GM03348 (cell line): ENCODE measurements around the gene DNAJC1.

Source experiments
- DNase-seq: peaks from one replicate; pipeline ENCODE4 v3.0.0; 2012; ENCODE audit warnings: low spot score

DNAJC1 gene

DNA sequence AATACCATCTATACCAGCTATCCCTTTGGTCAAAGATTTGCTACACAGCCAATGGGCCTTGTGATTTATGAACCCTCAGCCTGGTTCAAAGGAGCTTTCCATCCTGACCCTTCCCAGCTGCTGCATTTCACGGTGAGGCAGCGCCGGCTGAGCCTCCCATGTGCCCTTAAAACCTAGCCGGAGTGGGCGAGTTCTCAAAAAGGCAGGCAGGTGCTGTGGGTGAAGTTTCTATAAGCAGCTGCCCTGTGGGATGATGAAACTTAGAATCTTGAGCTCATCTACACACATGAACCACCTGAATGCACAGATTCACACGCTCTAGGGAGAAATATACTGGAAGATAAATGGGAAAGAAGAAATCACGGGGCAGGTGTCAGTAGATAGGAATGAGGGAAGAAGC lies 244.8 kb downstream of the DNAJC1 start:
- DNase-seq: no peak

DNA sequence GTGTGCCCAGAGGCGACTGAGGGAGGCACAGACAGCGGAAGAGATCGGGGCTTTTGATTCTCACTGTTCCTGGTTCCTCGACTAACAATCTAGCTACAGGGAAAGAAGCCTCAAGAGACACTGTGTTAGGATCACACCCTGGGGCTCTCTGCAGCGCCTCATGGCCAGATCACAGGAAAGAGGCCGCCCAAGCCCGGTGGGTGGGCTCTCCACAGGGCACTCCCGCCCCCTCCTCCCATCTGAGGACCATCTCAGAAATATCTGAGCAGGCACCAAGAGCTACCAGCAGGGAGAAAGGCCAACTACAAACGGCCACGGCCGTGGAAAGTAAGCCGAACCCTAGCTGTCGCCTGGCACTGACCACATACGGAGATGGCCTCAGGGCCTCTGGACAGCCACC lies 245.3 kb downstream of the DNAJC1 start:
- no peak for DNase-seq

DNA sequence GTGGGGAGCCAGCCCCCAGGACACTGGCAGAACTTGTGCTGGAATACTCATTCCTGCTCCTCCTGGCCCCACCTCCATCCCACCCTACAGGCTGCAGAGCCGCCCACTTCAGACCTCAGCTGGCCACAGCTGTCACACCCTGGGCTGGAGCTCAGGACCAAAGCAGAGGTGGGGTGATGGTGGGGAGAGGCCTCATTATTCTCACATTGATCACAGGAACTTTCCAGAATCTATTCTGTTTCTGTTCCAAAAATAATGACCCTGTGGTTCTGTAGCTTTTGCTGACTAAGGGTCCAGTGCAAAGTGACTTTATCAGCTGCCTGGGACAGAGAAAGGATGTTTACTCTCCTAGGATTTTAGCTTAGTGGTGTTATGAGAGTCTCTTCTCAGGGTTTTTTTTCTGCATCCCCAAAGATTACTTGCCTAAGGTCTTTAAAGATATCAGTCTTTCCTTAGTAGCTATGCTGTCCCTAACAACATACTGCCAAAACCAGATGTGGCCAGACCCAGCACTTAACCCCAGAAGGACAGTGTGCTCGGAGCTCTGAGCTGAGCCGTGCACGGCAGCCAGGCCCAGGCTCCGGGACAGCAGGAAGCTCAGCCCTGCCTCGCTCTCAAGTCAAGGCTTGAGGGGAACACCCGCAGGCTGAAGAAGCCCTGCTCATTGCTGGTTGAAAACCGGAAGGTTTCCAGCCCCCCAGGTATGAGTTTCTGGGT lies 246.2 kb downstream of the DNAJC1 start:
- DNase-seq: no peak

DNA sequence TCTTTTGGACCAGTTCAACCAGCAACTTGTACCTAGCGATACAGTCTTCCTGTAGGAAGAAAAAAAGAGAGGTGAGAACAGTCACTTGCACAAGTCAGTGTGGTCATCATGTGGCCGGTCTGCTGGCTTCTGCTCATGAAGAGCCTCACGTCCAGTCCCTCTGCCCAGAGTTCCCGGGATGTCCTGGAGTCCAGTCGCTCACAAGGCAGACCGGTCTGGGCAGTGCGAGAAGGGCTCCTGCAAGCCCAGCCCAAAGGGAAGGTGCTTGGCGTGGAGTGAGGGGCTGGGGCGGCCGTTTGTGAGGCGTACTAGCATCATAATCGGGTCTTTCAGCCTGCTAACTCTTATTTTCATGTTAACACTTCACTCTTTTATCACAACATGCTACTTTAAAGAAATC lies 246.8 kb downstream of the DNAJC1 start:
- no peak for DNase-seq

DNA sequence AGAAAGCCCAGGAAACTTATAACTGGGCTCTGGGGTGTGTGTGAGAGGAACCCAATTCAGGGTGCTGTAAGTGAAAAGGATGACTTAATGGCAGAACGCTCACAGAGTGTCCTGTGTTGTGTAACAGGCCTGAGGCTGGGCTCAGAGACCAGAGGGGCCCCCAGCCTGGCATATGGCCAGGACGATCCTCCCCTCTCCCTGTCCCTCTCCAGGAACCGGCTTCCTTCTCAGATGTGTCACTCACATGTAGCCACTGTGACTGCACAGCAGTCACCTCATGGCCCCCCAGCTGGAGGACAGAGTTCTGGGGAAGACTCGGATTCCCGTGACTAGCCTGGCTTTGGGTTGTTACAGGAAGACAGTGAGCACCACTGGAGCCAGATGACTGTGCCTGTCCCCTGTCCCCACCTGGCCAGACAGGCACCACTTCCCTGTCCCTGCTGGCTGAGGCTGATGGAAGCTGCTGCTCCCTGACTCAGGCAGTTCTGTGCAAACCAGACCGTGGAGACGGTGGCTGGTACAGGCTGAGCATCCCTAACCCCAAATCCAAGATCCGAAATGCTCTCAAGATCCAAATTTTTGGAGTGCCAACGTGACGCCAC lies 249.0 kb downstream of the DNAJC1 start:
- DNase-seq: no peak

DNA sequence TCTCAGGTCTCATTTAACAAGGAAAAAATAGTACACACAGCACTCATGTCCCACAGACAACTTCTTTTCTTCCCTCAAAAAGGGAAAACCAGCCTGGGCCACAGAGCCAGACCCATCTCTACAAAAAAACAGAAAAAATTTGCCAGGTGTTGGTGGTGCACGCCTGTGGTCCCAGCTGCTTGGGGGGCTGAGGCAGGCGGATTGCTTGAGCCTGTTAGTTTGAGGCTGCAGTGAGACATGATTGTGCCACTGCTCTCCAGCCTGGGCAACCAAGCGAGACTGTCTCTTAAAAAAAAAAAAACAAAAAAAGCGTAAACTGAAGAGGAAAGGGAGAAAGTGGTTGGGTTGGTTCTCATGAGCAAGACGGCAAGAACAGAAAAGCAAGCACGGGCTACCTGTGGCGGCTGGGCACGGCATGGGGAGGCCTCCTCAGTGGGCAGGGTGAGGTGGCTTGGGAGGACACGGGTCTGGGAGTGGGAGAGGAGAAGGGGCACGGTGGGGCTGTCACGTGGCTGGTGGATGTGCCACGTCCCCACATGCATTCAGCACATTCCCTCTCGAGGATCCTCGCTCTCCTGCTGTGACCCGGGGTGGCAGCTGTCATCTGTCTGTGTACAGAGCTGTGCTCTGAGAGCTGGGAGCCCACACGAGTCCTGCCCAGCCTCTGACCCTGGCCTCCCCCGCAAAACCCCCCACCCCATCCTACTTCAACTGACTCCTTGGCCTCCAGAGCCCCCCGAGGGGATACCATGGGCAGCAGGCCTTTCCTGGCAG lies 249.8 kb downstream of the DNAJC1 start:
- no peak for DNase-seq

DNA sequence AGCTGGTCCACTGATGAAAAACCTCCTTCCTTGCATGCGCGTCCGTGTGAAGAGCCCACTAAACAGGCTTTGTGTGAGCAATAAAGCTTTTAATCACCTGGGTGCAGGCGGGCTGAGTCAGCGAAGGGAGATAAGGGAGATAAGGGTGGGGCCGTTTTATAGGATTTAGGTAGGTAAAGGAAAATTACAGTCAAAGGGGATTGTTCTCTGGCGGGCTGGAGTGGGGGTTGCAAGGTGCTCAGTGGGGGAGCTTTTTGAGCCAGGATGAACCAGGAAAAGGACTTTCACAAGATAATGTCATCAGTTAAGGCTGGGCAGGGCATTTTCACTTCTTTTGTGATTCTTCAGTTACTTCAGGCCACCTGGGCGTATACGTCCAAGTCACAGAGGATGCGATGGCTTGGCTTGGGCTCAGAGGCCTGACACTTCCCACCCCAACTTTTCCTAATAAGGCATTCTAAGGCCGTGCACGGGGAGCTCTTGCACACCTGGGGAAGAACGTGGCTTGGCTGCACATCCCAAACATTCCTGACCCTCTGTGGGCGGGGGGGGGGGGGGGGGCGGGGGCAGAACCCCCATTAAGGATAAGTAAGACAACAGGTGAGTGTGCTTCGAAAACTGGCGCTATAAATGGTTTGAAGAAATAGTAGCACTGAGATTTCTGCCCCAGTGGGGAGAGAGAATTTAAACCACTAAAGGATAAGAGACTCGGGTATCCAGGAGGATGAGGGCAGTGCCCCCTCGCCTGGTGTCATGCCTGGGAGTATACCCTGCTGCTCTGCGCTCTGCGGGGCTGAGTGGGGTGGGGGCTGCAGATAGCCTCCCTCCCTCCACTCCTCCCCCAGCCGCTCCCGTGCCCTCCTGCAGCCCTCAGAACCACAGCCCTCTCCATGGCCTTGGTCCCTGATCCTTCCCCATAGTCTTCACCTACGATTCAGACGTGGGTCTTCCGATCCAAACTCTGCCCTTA lies 251.9 kb downstream of the DNAJC1 start:
- DNase-seq: no peak

DNA sequence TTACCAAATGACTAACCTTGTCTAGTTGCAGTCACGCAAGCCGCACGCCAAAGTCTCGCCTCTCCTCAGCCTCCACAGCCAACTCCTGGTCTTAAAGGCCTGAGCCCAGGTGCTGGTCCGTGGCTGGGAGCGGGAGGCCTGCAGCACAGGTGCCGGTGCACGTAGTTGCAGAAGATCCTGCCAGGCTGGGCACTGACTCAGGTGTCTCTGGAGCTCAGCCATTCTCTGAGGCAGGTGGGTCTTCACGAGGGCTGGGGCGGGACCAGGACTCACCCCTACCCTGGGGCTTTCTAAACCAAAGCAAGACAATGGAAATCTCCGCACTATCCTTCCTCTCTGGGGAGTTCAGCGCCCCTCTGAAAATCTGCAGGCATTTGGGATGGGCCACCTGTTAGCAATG lies 253.1 kb downstream of the DNAJC1 start:
- DNase-seq: no peak

DNA sequence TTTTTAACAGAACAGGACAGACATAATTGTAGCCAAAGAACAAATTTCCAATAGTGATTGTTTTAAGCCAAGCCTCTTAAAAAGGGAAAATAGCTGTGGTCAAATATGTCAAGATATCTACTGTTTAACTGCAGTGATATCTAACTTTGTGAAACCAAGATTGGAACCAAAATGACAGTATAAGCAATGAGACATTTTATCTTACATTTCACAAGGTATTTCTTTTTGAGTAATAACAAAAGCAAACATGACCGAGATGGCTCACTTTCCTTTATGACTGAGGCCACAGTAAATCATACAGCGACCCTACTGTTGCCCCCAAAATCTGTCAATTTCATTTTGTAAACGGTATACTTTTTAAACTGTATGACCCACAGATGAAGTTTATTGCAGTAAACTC lies 253.7 kb downstream of the DNAJC1 start:
- DNase-seq: no peak

DNA sequence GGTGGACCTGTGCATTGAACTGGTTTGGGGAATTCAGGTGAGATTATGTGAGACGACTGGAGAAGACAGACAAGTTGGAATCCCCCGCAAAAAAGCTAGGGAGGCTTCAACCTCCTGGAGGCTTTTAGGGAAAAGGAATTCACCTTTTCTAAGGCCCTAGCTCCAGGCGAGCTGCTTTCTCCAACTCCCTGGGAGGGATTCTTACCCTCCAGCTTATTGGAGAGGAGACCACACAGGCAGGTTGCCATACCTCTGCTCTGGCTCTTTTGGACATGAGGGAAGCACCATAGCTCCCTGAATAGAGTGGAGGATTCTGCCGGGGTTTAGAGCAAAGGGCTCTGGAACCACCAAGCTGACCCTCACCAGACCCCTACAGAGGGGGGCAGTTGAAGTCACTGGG lies 255.7 kb downstream of the DNAJC1 start:
- no peak for DNase-seq

DNA sequence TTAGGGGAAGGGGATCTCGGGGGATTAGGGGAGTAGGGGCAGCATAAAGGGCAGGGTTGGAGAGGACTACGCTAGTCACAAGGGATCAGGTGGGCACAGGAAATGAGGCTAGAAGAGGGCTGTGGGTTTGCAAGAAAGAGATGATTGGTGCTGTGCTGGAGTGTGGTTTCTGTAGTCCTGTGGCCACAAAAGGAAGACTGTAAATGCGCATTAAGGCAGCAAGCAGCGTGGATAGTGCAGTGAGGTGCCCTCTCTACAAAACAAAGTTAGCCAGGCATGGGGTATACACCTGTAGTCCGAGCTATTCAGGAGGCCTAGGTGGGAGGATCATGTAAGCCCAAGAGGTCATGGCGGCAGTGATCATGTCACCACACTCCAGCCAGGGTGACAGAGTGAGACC lies 257.4 kb downstream of the DNAJC1 start:
- no peak for DNase-seq

DNA sequence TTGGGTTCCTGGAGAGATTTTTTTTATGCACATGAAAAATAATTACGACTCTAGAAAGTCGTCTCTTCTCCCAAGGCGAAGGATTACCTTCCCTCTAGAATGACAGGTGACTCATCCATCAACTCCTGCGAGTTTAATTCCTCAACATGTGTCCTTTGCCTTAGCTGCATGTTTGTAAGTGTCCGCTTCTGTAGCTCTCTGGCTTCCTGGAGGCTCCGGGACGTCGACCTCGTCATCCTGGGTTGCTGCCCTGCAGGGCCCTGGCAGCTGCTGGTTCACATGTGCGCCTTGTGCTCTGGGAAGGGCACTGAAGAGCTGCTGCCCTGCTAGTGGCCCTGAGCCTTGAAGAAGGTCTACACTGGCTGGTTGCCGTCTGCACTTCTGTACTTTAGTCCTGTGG lies 259.3 kb downstream of the DNAJC1 start:
- DNase-seq: no peak

DNA sequence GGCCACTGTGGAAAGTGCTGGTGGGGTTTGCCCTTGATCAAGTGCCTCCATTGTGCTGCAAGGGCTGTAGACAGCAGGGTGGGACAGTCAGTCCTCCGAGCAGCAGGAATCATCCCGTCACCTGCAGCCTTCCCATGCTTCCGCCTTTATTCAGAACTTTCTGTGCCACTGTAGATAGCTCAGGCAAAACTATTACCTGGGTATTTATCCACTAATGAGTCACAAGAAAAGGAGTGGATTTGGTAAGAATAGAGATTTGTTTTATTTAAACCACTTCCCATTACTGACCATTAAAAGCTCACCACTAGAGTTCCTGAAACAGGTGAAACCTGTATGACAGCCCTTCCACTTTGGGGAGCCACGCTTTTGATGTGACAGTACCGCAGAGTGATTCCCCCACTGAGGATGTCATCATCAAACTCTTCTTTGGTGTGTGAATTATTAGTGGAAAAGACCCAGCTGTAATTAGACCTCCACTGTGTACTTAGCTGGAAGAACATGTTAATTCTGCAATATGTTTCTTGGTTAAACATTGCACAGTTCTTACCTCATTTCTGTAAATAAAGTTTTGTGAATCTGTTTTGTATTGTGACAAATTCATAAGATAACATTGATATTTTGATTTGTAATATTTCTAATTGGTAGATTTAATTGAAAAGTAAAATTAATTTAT lies 260.7 kb downstream of the DNAJC1 start:
- no peak for DNase-seq

DNA sequence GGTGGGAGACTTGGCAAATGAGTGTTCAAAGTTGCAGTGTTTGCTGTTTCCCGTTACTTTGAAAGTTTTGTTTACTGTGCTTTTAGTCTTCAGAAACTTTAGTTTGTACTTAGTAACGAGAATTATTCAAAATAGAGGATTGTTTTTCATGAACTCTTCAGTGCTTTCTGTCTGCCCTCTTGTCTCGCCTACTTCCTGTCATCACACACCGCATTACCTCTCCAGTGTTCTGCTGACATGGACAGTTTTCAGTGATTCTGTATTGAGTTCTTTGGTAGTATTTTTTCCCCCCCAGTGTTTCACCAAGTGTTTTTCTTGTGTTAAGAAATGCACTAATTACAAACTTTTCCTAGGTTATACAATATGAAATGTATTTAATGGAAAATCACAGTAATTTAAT lies 262.5 kb downstream of the DNAJC1 start:
- no peak for DNase-seq

DNA sequence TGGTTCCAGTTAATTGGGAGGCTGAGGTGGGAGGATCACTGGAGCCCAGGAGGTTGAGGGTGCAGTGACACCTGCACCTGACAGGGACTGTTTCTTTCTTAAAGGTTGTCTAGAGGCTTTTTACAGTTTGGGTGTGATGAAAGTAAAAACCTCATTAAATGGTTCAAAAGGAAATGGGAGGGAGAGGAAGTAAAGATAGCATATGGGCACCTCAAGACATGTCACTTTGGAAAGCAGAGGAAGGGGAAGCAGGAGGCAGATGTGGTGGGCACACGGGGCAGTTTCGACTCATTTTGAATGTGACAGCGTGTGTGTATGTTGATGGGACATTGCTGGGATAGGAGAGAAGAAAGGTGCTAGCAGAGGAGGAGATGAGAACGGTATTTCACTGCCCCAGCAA lies 266.4 kb downstream of the DNAJC1 start:
- DNase-seq: no peak

DNA sequence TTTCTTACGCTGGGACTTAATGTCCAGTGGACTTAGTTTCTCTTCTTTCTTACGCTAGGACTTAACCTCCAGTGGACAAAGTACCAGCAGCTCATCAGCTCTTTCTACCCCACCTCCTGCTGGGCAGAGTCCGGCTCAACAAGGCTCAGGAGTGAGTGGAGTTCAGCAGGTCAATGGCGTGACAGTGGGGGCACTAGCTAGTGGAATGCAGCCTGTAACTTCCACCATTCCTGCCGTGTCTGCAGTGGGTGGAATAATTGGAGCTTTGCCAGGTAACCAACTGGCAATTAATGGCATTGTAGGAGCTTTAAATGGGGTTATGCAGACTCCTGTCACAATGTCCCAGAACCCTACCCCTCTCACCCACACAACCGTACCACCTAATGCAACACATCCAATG lies 269.8 kb downstream of the DNAJC1 start:
- no peak for DNase-seq

DNA sequence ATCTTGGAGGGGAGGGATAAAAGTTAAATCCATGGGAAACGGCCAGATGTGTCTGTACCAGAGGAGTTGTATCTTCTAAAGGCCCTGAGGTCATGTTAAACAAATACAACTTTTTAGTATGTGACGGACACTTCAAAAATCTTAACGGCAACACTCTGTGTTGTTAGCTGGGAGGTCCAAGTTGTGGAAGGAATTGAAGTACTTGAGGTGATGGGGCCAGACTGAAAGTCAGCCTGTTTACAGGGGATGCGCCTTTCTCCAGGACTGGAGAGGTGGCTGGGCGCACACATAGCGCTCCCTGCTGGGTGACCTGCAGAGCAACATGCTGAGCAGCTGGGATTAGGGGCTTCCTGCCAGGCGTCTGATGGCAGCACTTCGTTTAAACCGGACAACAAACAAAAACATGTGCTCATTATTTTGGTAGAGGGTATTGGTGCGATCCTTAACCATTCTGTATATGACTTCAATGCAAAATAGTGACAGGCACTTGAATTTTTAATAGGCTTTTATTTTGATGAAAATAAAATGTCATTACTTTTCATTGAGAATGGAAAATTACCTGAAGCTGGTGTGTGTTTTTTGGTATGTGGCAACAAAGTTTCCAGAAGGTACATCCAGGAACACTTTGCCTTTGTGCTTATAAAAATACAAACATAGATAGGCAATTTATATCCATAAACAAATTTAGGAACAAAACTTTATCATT lies 271.3 kb downstream of the DNAJC1 start:
- DNase-seq: peak; percentile 83

DNA sequence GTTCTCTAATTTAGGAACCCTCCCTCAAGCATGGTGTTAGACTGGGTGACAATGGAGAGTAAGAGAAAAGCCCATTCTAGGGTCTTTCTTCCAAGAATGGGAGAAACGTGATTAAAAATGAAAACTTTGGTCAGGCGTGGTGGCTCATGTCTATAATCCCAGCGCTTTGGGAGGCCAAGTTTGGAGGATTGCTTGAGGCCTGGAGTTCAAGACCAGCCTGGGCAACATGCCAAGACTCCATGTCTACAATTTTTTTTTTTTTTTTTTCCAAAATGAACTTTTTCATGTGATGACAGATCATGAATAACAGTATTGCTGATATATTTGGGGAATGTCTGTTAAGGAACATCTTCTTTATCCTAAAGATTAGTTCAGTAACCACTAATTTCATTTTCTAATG lies 274.9 kb downstream of the DNAJC1 start:
- DNase-seq: no peak

DNA sequence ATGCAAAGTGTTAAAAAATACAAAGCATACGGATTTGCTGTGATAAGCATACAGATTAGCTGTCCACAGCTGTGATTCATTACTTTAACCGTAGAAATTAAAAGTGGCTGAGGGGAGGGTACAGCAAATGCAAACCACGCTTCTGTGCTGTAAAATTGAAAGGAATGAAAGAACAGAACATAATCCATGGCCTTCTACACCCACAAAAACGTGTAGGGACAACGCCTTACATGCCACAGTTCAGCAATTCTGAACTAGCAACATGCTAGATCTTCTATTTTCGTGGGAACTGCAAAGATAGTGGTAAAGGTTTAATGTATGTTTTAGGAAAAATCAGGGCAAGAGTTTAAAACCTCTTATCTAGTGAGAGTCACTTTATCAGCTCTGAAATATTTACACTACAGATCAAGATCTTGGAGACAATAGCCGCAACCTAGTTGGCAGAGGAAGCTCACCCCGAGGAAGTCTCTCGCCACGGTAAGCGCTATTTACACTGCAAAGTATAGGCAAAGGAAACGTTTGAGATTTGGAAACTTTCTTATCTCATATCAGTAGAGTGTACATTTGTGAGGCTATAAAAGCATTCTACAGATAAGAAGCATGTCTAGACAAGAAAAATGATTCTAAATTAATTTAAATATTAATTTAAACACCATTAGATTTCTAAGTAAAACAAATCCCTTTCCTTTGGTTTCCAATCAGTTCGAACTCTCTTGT lies 275.9 kb downstream of the DNAJC1 start:
- DNase-seq: no peak

DNA sequence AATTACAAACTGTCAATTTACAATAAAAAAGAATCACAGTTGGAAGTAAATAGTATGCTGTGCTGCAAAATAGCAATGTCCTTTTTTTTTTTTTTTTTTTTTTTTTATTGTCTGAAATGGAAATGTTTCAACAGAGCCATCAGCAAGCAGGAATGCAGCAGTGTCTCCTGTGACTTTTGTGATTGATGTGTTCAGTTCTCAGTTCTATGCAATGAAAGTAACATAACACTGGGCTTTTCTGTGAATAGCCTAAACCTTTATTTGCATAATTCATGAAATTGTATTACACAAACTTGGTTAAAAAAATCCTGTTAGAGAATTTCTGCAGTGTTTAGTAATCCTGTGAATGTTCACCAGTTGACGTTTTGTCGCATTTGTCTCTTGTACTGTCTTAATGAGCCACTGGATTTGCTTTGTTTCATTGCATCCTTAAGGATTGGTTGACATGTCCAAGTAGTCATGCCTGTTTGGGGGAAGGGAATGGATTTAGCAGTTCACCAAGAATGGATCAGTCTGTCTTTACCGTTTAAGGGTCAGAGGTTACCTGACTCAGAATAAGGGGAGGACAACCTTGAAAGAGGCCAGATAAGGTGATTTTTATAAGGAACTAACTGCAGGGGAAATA lies 276.8 kb downstream of the DNAJC1 start:
- no peak for DNase-seq
